ENCODE results near the gene RPS6KB1. TPM values are rescaled to one million over a fixed set of nuclear protein-coding genes. Genes with fewer than 3 reads are reported as not detected.

The RPS6KB1 gene
- total RNA-seq, 2 donors from 2014 or later: 30.6 to 55.0 TPM

- H3K4me1 ChIP-seq: peaks cover 1% of the 10 kb centered on the region
- no peak overlapping the region for H3K27ac ChIP-seq
- TF ChIP-seq CTCF (IDR thresholded peaks at IDR 0.05) (no peak), POLR2A (IDR thresholded peaks at IDR 0.05) (no peak)
- H3K9me3 ChIP-seq: no peaks in the 10 kb centered on the region
- ATAC-seq (no peak), DNase-seq (no peak)
- H3K36me3 ChIP-seq (replicated peaks in 1 of 2; ENCODE audit: insufficient read depth in 1 of 2, low read depth in 2 of 2): peaks cover 0 to 4% of the 10 kb centered on the region in 2 donors
- H3K4me3 ChIP-seq: no peak overlapping the region
- no peaks in the 10 kb centered on the region for H3K27me3 ChIP-seq
- WGBS, 2 donors: 83 to 91% methylated on average over 5 of the region's 5 CpGs
- intact Hi-C loops (cut with DNase I): no loop called here
These were observed 15.0 kb upstream of the RPS6KB1 start for GRCh38 chr17:59877965-59878364.

- Histone ChIP-seq H3K27me3 (no peaks in the 10 kb centered on the region), H3K27ac (no peak overlapping the region), H3K4me3 (no peak overlapping the region), H3K4me1 (no peaks in the 10 kb centered on the region), H3K36me3 (replicated peaks in 1 of 2; ENCODE audit: insufficient read depth in 1 of 2, low read depth in 2 of 2) (peaks cover 4% of the 10 kb centered on the region in 2 donors), H3K9me3 (no peaks in the 10 kb centered on the region)
- intact Hi-C loops (cut with DNase I): no loop called here
- DNase-seq: no peak
- 91 to 94% methylated on average over 3 of the region's 3 CpGs for WGBS, 2 donors
- TF ChIP-seq POLR2A (IDR thresholded peaks at IDR 0.05) (no peak), CTCF (IDR thresholded peaks at IDR 0.05) (no peak)
- ATAC-seq: no peak
These were observed 14.3 kb upstream of the RPS6KB1 start for GRCh38 chr17:59878624-59879023.

- TF ChIP-seq CTCF (IDR thresholded peaks at IDR 0.05) (no peak), POLR2A (IDR thresholded peaks at IDR 0.05) (no peak)
- ATAC-seq (no peak), DNase-seq (no peak)
- H3K4me1 ChIP-seq: no peaks in the 10 kb centered on the region
- peaks cover 4 to 12% of the 10 kb centered on the region in 2 donors for H3K36me3 ChIP-seq (replicated peaks in 1 of 2; ENCODE audit: insufficient read depth in 1 of 2, low read depth in 2 of 2)
- no peaks in the 10 kb centered on the region for H3K27me3 ChIP-seq
- no peak overlapping the region for H3K4me3 ChIP-seq
- no peaks in the 10 kb centered on the region for H3K9me3 ChIP-seq
- intact Hi-C loops (cut with DNase I): no loop called here
- H3K27ac ChIP-seq: no peak overlapping the region
- WGBS, 2 donors: 94% methylated on average over 9 of the region's 9 CpGs
These were observed 8.1 kb upstream of the RPS6KB1 start for GRCh38 chr17:59884861-59885260.

GRCh38 chr17:59888145-59888750 is 4.7 kb upstream of the RPS6KB1 start:
- Histone ChIP-seq H3K27ac (no peak overlapping the region), H3K4me3 (no peak overlapping the region), H3K4me1 (peaks cover 20% of the 10 kb centered on the region), H3K27me3 (no peaks in the 10 kb centered on the region), H3K36me3 (replicated peaks in 1 of 2; ENCODE audit: insufficient read depth in 1 of 2, low read depth in 2 of 2) (peaks cover 0 to 12% of the 10 kb centered on the region in 2 donors), H3K9me3 (no peaks in the 10 kb centered on the region)
- TF ChIP-seq CTCF (IDR thresholded peaks at IDR 0.05) (no peak), POLR2A (IDR thresholded peaks at IDR 0.05) (no peak)
- 95 to 96% methylated on average over 8 of the region's 8 CpGs for WGBS, 2 donors
- ATAC-seq: no peak
- intact Hi-C loops (cut with DNase I): no loop called here
- no peak for DNase-seq

GRCh38 chr17:59890720-59891119 is 2.2 kb upstream of the RPS6KB1 start:
- Histone ChIP-seq H3K27me3 (no peaks in the 10 kb centered on the region), H3K36me3 (replicated peaks in 1 of 2; ENCODE audit: insufficient read depth in 1 of 2, low read depth in 2 of 2) (no peaks in the 10 kb centered on the region), H3K4me1 (peaks cover 36% of the 10 kb centered on the region), H3K9me3 (no peaks in the 10 kb centered on the region), H3K4me3 (no peak overlapping the region), H3K27ac (no peak overlapping the region)
- DNase-seq (no peak), ATAC-seq (no peak)
- intact Hi-C loops (cut with DNase I): no loop called here
- TF ChIP-seq CTCF (IDR thresholded peaks at IDR 0.05): no peak
- no peak for TF ChIP-seq POLR2A (IDR thresholded peaks at IDR 0.05)
- WGBS, 2 donors: 90 to 91% methylated on average over 2 of the region's 2 CpGs

Measured in body of pancreas (tissue), 4 donors.